GM18868 (cell line): ENCODE data around the gene CLDN1.
"Not testable (repeated sequence)": the region's sequence is repeated elsewhere in the genome, so short reads cannot be mapped to it uniquely, and the experiment has no call there.

Experiments used
- ATAC-seq: cut with Tn5 transposase; IDR thresholded peaks from one replicate; pipeline ENCODE4 v1.9.1; 2021; ENCODE audit warnings: mild to moderate bottlenecking, moderate library complexity; ENCODE audit not compliant: unreplicated experiment

The CLDN1 gene

DNA sequence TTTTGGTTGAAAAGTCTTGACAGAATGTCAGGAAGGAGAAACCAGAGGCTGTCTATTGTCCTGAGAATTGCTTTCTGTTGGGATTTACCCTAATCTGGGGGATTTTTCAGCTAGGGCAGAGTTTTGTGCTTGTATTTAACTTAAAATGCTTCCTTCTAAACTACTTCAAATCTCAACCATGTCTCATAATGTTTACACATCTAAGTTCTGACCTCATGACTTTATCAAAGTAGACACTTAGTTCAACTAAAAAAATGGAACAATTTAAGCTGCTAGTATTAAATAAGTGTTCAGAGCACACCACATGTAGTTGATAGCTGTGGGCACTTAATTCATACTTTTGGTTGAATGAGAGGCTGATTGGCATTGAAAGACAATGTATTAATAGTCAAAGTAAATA, 28.2 kb downstream of the CLDN1 start:
- ATAC-seq = no peak

DNA sequence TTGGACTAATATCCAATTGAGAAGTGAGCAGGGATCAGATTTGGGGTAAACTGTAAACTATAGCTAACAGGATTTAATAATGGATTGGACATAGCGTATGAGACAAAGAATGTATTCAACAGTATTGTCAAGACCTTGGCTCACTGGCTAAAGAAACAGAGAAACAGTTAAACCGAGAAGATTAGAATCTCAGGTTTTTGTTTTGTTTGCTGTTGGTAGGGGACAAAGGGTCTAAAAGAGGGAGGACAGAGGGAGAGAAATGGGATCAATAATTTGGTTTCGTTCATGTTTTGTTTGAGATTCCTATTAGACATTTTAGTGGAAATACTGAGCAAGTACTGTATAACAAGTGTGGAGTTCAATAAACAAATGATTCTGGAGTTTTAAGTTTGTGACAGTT, 28.6 kb downstream of the CLDN1 start:
- no peak for ATAC-seq

GRCh38 chr3:190291994-190292584, 30.2 kb downstream of the CLDN1 start:
- ATAC-seq = no peak

DNA sequence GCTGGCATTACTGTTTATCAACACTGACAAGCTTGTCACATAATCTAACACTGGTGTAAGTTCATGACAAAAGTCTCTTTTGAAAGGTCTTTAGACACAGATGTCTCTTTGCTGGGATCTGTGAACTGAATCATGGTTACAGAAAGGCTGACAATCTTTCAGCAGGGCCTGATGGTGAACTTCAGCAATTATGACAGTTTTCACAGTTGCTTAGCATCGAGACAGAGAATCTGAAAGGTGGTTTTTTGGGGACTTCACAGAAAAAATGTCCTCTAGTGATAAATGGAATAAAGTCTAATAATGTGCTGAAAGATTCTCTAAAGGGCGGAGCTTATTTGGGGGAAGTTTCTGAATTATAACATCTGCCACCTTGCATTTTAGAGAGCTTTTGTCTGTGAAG, 32.3 kb downstream of the CLDN1 start:
- ATAC-seq = no peak

DNA sequence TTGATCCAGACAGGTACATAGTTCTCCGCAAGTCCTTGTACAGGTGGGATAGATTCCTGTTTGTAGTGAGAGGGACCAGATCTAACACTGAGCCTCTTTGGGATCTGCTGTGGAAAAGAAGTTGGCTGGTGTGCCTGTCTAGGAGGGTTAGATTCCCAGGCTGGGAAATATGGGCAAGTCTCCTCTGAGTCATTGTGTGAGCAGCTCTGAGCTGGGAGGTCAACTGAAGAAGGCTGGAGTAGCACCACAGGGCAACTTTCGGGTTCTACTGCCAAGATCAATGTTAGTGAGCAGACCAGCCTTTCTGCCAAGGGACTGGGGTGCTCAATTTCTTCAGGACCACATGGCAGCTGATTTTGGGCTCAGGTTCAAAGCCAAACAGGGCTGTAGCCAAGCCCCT, 33.4 kb downstream of the CLDN1 start:
- ATAC-seq = no peak

DNA sequence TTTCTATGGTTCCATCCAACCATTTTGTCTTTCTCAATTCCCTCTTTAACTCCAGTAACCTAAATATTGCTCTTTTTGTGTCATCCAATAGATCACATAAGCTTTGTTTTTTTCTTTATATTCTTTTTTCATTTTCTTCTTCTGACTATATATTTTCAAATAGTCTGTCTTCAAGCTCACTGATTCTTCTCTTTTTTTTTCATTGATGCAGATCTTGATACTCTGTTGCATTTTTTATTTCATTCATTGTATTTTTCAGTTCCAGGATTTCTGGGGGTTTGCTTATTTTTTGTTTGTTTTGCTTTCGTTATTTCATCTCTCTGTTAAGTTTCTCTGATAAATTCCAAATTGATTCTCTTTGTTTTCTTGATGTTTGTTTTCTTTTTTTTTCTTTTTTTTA, 36.2 kb downstream of the CLDN1 start:
- ATAC-seq = no peak

- ATAC-seq = no peak
Observed at GRCh38 chr3:190281308-190282051, 40.8 kb downstream of the CLDN1 start.

- ATAC-seq = no peak
Observed at GRCh38 chr3:190279690-190280089, 42.6 kb downstream of the CLDN1 start.

DNA sequence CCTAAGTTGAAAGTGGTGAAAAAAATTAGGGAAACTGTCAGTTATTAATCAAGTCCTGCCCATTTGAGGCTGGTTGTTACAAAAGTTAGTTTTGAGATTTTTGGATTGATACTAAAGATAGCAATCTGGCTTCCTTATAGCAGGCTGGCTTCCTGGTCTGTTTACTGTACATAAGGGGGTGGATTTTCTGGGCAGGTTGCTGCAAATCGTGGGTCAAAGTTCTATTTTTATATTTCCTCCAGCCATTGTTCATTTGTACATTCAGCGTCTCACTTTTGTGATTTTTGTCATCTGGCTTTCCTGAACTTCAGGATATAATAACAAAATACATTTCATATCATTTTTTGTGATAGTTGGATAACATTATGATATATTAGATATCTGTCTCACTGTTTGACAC, 49.5 kb downstream of the CLDN1 start:
- no peak for ATAC-seq

DNA sequence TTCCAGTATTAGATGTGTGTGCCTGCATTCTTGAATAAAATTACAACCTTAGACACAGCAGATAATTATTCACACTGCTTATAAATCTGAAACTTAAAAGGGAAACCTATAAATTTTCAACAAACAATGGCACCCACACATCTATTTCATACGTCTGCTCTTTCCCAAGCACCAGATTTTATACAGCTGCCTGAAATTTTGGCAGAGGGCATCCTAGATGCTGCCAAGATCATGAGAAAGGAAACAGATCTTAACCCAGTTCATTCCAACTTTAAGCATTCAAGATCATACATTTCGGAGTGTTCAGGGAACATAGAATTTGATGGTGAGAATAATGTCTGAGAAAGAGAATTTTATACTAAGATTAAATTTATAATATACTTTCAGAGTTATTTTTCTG, 53.1 kb downstream of the CLDN1 start:
- ATAC-seq = no peak

GRCh38 chr3:190267464-190267863, 54.8 kb downstream of the CLDN1 start:
- ATAC-seq = not testable (repeated sequence)

- no peak for ATAC-seq
Observed at GRCh38 chr3:190266913-190267290, 55.3 kb downstream of the CLDN1 start.

- ATAC-seq = no peak
Observed at GRCh38 chr3:190266265-190266912, 55.9 kb downstream of the CLDN1 start.

GRCh38 chr3:190265796-190266195, 56.5 kb downstream of the CLDN1 start:
- no peak for ATAC-seq

DNA sequence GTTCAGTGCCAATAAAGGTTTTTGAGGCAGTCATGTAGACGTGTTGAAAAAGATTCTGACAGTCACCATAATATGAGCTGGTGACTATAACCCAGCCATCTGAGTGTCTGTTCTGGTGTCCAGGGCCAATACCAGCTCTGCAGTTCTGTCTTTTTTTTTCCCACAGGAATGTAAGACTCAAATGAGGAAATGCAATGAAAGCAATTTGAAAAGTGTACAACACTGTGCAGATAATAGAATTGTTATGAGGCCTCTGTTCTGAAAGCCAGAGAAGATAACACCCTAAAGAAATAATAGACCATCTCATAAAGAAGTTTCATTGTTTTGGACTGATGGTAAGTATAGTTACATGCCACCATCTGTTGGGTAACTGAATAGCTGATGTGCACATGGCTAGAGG, 57.1 kb downstream of the CLDN1 start:
- ATAC-seq = no peak

GRCh38 chr3:190261740-190262139, 60.5 kb downstream of the CLDN1 start:
- ATAC-seq = no peak

DNA sequence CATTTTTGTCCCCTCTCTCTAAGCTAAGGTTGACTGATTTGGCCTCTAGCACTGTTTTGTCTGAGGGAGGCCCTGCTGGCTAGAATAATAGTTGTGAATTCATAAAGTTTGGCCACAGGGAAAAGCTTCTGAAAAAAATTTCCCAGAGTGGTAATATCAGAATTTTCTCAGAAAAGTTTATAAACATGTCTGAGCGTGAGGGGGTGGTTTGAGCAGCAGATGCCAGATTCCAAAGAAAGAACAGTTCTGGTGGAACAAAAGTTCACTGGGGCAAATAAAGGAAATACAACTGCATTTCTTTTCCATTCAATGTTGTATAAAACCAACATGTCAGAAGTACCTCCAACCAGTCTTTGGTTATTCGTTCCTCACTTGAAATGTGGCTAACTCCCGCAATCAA, 61.2 kb downstream of the CLDN1 start:
- ATAC-seq = no peak

GRCh38 chr3:190260301-190260700, 61.9 kb downstream of the CLDN1 start:
- no peak for ATAC-seq

GRCh38 chr3:190258634-190259033, 63.6 kb downstream of the CLDN1 start:
- no peak for ATAC-seq
